Stromal cell of bone marrow (primary cell): ENCODE measurements around the gene DNAJB13.

Experiments
- DNase-seq: peaks from one replicate; pipeline ENCODE4 v3.0.0-alpha.2; 2012; ENCODE audit warnings: low read depth

The DNAJB13 gene

GRCh38 chr11:73951797-73952196 is 971 bp downstream of the DNAJB13 start:
- no peak for DNase-seq

DNA sequence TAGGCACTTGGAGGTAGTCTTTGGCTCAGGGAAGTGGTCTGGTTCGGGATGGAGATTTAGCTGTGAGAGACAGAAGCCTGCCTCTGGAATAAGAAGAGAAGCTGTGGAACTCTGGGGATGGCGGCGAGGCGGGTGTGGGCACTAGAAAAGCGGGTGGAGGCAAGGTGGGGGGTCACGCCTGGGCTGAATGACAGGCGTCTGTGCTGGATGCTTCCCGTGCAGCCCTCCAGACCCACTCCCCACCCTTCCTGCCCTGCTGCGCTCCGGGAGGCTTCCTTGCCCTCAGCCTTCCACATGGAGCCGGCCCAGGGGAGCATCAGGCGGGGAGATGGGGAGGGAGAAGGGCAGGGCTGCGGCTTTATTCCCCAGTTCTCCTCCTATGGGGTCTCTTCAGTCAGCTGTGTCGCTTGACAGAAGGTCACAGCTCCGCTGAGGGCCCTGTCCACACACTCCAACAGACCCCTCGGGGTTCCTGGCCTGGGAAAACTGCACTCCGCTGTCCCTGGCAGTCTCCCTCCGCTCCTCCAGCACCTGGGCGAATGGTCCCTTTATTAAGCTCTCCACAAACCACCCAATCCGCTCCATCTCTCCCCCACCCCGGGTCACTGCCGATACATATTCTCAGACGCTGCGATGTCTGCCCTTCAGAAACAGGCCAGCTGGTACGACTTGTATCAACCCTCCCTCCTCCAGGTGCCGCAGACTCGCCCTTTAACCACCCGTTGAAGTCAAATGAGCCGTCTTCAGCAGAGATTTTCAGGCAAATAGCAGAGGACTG is 6.2 kb downstream of the DNAJB13 start:
- no peak for DNase-seq

DNA sequence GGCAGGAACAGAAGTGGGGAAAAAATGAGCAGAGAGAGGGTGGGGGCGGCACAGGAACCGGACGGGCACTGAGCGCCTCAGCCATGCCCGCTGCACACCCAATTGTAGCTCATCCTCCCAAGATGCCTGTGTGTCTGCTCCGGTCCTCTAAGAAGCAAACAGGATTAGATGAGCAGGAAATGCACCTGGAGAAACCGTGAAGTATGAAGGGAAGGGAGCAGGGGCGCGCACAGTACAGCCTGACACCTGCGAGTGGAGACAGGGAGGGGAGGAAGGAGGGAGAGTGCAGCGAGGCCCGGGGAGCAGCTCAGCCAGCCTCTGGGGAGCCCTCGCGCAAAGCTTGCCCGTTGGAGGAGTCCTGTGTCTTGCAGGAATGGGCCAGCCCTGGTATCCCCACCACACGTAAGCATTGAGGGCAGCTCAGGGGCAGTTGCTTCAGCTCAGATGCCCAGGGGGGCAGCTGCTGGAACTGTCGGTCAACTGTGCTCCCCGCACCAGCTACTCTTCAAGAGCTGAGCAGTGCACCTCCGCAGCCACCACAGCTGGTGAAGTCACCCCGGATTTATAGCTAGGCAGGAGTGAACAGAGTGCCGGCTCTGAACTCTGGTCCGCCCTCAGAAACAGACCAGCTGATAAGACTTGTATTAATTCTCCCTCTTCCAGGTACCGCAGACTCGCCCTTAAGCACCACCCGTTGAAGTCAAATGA is 7.0 kb downstream of the DNAJB13 start:
- DNase-seq, result no peak

DNA sequence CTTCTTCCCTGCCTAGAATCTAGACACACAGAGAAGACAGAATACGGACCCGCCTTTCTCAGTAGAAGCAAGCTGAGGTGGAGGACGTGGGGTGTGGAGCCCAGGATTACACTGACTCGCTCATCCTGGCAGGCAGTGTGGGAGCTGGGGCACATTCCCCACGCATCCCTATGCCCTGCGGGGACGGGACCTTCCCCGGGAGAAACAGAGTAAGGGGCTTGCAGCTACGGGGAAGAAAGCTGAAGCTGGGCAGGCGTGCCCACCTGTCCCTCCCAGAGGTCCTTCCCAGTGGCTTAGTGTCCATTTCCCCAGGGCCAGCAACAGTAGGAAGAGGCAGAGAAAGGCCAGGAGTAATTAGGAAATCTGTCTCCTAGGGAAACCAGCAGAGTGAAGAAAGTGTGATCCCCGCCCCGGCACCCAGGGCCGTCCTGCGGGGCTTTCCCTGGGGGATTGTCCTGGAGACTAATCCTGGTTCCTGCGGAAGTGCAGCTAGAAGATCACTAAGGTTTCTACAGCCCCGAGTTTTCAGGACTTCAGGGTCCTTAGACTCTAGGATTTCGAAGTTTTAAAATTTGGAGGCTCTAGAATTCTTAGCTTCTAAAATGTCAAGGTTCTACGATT is 7.8 kb downstream of the DNAJB13 start:
- no peak for DNase-seq

DNA sequence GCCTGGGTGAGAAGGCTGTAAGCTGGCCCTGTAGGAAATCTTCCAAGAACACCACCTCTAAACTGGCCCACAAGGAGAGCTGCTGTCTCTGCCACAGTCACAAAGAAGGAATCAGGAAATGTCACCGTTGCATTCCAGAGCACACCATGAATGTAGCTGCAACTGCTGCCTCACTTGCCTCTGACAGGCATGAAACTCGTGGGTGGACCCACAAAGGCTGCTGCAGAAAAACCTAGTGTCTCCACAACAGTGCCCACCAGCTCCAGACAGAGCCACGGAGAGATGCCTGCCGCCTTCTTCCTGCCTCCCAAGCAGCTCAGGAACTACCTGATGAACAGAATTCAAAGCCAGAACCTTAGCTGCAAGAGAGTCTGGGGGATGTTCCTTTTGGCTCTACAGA is 10.5 kb downstream of the DNAJB13 start:
- DNase-seq, result no peak

- DNase-seq, result no peak
Observed at GRCh38 chr11:73962101-73962705, 11.4 kb downstream of the DNAJB13 start.

DNA sequence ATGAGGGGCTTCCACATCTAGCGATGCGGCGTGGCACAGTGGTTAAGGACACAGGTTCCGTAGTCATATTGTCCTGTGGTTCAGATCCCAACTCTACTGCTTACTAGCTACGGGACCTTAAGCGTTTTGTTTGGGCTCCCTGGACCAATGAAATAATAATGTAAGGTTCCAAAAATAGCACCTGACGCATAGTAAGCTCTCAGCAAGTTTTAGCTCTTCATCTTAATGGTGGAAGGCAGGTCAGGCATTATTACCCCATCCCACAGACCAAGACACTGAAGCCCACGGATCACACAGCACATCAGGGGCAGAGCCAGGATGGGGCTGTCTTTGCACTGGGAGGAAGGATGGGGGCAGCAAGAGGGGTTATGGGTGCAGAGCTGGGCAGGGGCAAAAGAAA is 13.0 kb downstream of the DNAJB13 start:
- no peak for DNase-seq

DNA sequence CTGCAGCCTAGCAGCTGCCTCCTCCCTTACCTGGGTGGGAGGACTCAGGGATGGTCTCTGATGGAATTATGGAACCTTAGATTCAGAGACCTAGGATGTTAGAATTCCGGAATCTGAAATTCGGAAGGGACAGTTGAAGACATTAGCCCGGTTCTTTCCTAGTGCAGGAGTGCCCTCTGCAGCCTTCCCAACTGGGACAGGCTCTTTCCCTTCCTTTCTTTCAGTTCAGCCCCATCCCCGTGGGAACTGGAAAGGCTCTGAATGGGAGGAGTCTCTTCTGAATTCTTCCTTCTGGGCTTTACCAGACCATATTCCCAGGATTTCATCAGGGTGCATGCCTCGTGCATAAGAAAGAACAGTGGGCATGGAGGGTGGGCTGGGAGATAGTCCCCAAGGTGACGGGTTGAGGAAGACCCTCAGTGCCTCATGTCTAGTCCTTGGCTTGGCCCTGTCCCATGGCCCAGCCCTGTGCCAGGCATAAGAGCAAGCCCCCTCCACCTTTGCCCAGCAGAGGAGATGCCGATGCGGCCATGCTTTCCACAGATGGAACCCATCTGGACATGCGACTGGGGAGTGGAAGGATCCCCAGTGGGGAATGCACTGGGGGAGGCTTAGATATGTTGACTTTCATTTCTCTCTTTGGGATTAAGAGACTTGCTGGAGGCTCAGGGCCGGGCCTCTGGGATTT is 14.4 kb downstream of the DNAJB13 start:
- DNase-seq, result no peak

GRCh38 chr11:73965764-73966121 is 14.9 kb downstream of the DNAJB13 start:
- no peak for DNase-seq

- DNase-seq, result no peak
Observed at GRCh38 chr11:73968356-73968966, 17.6 kb downstream of the DNAJB13 start.

GRCh38 chr11:73969091-73969490 is 18.3 kb downstream of the DNAJB13 start:
- no peak for DNase-seq

DNA sequence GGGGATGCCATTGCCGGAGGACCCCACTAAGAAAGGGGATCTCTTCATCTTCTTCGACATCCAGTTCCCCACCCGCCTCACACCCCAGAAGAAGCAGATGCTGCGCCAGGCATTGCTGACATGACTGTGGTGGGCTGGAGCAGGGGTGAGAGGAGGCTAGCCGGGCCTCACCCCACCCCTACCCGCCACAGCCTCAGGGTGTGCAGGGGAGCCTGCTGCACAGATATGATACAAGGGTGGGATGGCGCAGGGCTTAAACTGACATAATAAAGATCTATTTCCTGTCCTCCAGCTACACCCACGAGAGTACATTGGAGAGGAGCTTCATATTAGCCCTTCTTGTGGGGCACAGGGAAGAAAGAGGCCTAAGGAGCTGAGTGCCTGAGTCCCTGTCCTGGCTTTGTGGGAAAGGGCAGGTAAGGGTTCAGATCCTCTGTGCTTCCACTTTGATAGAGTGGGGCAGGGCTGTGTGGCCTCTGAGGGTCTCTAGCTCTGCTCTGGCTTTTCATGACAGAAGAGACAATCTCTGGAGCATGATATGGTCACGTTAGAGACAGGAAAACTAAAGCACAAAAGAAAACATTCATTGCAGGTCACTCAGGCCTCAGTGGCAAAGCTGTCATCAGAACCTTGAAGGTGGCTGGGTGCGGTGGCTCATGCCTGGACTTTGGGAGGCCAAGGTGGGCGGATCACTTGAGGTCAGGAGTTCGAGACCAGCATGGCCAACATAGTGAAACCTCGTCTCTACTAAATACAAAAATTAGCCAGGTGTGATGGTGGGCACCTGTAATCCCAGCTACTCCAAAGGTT is 19.4 kb downstream of the DNAJB13 start:
- no peak for DNase-seq

- DNase-seq, result no peak
Observed at GRCh38 chr11:73971175-73971719, 20.4 kb downstream of the DNAJB13 start.

DNA sequence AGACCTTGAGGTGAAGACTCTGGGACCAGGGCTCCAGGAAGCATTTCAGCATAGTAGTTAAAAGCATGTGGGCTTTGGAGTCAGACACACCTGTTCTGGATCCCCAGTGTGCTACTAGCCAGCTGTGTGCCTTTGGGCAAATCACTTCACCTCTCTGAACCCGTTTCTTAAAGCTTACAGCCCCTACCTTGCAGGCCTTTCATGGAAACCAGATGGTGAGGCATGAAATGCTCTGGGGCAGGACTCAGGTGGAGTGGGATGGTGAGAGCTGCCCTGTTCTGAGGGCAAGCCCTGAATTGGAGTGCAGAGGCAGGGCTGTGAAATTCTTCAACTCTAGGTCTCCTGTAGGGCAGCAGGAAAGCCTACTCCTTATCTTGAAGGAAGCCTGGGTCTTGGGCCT is 21.4 kb downstream of the DNAJB13 start:
- DNase-seq, result no peak

DNA sequence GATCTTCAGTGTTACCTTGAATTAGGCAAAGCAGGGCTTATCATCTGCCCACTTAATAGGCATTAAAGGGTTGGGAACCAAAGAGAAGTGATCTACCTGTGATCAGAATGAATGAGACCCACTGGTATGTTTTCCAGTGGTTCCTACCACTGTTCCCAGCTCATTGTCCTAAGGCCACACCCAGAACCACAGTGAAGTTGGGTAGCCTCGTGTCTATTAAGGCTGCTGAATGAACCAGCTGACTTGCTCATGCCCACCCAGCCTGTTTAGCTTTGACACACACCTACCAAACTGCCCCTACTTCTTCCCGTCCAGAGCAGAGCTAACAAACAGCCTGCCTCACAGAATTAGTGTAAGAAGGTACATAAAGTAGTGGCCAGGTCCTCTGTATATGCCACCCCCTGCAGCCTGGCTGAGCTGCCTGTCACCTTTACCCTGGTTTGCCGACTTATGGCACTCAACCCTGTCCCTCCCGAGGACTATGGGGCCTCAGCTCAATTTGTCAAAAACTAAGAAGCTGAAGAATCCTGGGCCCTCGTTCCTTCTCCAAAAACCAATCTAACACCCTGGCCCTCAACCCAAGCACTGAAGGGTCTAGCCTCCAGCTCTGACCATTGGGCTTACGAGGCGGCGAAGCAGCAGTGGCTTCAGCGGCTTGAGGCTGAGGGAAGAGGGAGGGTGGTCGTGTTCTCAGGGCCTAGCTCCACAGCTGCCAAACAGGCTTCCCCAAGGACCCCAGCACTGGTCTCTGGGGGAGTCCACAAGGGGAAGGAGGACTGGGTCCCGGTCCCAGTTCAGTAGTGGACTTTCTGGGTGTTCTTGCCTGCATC is 22.0 kb downstream of the DNAJB13 start:
- DNase-seq, result no peak

DNA sequence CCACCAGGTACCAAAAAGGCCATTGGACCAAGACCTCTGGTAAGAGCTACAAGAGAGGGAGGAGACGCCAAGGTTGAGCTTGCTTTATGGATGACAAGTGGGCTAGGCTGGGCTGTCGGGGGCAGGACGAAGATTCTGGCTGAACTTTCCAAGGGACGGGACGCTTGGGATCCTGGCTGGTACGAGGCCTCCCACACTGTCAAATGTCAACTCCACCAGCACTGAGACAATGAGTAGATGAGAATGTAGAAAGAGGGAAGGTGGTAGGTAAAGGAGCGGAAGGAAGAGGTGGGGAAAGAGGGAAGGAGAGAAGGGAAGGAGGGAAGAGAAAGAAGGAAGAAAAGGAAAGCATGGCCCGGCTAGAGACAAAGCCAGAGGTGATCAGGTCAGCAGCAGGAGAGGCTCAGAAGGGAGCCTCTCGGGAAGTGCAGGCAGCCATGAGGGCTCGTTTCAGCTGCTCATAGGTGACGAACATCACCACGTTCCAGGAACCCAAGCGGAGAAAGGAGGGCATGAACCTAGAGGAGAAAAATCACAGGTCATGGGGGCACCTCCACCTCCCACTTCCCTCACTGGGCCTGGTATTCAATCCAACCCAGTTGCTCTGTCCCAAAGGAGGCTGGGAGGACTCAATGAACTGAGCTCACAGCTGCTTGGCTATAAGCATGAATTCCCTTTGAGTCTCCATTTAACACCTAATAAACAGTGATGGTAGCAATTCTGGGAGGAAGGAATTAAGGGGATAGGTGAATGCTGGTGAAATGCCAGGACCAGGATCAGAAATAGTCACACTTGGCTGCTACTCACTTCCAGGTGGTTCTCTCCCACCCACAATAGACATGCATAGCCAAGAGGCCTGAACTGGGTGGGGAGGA is 24.0 kb downstream of the DNAJB13 start:
- DNase-seq, result no peak

DNA sequence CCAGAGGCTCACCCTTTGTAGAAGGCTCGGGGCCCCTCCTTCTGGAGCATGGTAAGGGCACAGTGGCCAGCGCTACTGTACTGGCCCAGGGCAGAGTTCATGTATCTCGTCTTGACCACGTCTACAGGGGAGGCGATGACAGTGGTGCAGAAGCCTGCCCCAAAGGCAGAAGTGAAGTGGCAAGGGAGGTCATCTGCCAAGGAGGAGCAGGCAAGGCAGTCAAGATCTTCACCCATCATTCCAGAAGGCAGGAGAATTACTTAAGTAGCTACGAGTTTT is 24.6 kb downstream of the DNAJB13 start:
- DNase-seq, result no peak

DNA sequence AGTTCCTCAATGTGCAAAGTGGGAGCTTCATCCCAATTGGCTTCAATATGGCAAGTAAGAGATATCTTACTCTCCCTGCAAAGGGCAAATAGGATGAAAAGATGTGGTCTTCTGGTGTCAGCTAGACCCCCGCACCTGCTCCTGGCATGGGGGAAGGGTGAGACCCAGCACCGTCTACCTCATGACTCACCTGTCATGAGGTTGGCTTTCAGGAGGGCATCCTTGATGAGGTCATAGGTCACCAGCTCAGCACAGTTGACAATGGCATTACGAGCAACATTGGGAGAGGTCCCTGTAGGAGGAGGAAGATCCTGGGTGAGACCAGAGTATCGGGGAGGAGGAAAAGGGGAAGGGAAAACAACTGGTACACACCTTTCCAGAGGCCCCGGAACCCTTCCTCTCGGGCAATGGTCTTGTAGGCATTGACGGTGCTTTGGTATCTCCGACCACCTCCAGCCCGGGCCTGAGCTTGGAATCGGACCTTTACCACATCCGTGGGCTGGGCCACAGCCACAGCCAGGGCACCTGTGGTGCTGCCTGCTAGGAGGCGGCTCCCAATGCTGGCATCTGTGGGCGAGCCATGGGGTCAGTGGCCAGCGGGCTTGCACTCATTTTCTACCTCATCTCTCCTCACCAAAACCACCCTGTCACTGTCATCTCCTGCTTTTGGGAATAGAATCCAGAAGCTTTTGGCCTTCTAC is 25.8 kb downstream of the DNAJB13 start:
- DNase-seq, result no peak
